ENCODE results near the gene ANKRD23.
A peak's percentile ranks its signal among the peaks of the same experiment; 100 is the strongest.

DNA sequence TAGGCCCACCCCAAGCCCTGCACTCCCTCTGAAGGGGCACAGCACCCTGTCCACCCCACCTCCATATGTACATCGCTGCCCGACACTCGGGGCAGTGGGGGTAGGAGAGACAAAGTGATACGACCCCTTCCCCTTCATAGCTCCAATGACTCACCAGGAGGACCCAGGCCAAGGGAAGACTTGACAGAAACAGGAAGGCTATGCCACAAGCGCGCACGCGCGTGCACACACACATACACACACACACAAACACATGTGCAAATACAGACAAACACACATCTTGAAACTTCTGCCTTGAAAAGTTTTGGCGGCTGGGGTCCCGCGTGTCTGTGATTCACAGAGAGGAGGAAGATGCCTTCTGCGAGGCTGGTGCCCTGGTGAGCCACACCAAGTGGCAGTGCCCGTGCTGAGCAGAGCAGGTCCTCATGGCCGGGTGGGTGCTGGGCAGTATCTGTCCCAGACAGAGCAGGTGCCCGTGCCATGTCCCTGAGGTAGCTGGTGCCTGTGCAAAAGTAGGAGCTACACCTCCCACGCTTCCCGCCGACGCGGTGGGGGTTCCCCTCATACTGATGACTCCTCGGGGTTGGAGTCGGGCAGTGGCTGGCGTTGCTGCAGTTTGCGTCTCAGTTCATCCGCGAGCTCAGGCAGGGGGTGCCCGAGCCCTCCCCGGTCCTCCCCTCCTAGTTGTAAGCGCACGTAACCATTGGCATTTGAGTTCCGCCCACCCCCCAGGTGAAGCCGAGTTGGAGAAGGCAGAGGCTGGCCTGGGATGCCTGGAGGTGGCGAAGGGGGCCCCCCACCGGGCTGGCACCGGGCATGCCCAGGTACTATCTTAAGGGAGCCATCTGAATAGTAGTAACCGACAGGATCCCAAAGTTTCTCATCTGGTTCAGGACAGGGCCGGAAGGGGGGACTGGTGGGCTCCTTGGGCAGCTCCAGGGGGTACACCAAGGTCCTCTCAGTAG, 16.5 kb upstream of the ANKRD23 start:
- TF ChIP-seq, protein P1, sequence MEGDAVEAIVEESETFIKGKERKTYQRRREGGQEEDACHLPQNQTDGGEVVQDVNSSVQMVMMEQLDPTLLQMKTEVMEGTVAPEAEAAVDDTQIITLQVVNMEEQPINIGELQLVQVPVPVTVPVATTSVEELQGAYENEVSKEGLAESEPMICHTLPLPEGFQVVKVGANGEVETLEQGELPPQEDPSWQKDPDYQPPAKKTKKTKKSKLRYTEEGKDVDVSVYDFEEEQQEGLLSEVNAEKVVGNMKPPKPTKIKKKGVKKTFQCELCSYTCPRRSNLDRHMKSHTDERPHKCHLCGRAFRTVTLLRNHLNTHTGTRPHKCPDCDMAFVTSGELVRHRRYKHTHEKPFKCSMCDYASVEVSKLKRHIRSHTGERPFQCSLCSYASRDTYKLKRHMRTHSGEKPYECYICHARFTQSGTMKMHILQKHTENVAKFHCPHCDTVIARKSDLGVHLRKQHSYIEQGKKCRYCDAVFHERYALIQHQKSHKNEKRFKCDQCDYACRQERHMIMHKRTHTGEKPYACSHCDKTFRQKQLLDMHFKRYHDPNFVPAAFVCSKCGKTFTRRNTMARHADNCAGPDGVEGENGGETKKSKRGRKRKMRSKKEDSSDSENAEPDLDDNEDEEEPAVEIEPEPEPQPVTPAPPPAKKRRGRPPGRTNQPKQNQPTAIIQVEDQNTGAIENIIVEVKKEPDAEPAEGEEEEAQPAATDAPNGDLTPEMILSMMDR (IDR thresholded peaks at IDR 0.05 in 8 of 11, conservative IDR thresholded peaks at IDR 0.05 in 3 of 11) = no peak
- TF ChIP-seq POLR2AphosphoS5 (IDR thresholded peaks at IDR 0.05) (peak in 2 of 3 donors; percentile 65 to 71), POLR2A (IDR thresholded peaks at IDR 0.05) (no peak)
